ENCODE data around the gene SEPTIN11. TPM values are rescaled to one million over a fixed set of nuclear protein-coding genes. Genes with fewer than 3 reads are reported as not detected.

The SEPTIN11 gene
- total and polyA plus RNA-seq, 2 of the 4 experiments (the other 2 are of a cell fraction): 267 to 573 TPM

- Histone ChIP-seq H3K18ac (ENCODE audit: low read depth, low read length) (peak overlapping the region; percentile 93), H3K79me1 (ENCODE audit: low read depth in 1 of 2, low read length in 2 of 2) (peaks cover 15 to 62% of the 10 kb centered on the region in 2 experiments), H2BK15ac (ENCODE audit: low read depth, low read length) (peak overlapping the region; percentile 10; the same call in 2 of the 3 replicates), H3K9me3 (ENCODE audit: control insufficient read depth, insufficient read depth, low read length) (no peaks in the 10 kb centered on the region), H2BK120ac (ENCODE audit: low read depth, low read length) (peak overlapping the region; percentile 88), H3K14ac (replicated peaks; ENCODE audit: low read depth, low read length) (peak overlapping the region; percentile 88), H2AK9ac (replicated peaks; ENCODE audit: low read depth, low read length, poor library complexity) (peak overlapping the region; percentile 55), H3K27ac (ENCODE audit: insufficient read depth, low read length) (peak overlapping the region; percentile 91), H4K5ac (ENCODE audit: low read depth, low read length) (peak overlapping the region; percentile 70), H3K23ac (ENCODE audit: low read depth, low read length) (peak overlapping the region; percentile 79), H3K9me1 (ENCODE audit: insufficient read depth, low read length) (peaks cover 19% of the 10 kb centered on the region), H2AK5ac (ENCODE audit: low read depth, low read length) (peak overlapping the region; percentile 69), H4K8ac (ENCODE audit: low read depth in 2 of 2, low read length in 2 of 2) (peak overlapping the region; percentile 16 to 81), H4K20me1 (ENCODE audit: insufficient read depth, low read length) (peaks cover 39% of the 10 kb centered on the region), H4K91ac (ENCODE audit: insufficient read depth, low read depth, low read length) (peak overlapping the region; percentile 83), H3K4me1 (ENCODE audit: control insufficient read depth, insufficient read depth, low read length) (peaks cover 27% of the 10 kb centered on the region), H3K9ac (ENCODE audit: low read depth, low read length) (peak overlapping the region; percentile 63), H2BK20ac (ENCODE audit: low read depth, low read length) (peak overlapping the region; percentile 83), H3K56ac (ENCODE audit: extremely low read depth, insufficient read depth, low read length) (peak overlapping the region; percentile 77), H3K27me3 (ENCODE audit: control insufficient read depth, insufficient read depth, low read length) (no peaks in the 10 kb centered on the region), H2BK5ac (ENCODE audit: low read depth, low read length, poor library complexity, severe bottlenecking) (peak overlapping the region; percentile 93), H3K4me3 (ENCODE audit: insufficient read depth, low read depth, low read length) (no peak overlapping the region), H3K4me2 (ENCODE audit: low read depth, low read length) (peak overlapping the region; percentile 75), H3K36me3 (ENCODE audit: control insufficient read depth, insufficient read depth, low read length) (peaks cover 7% of the 10 kb centered on the region), H3K4ac (ENCODE audit: low read depth, low read length) (peak overlapping the region; percentile 84), H2AFZ (replicated peaks; ENCODE audit: low read length, poor library complexity) (no peak overlapping the region)
- ATAC-seq (ENCODE audit: low read depth) (peak; percentile 41), DNase-seq (peak; percentile 96)
- TF ChIP-seq MAFK (IDR thresholded peaks at IDR 0.05; ENCODE audit: low read depth, low read length): peak; percentile 86
- TF ChIP-seq CEBPB (IDR thresholded peaks at IDR 0.05; ENCODE audit: low read depth, low read length): peak; percentile 64
- no peak for TF ChIP-seq ELK1 (IDR thresholded peaks at IDR 0.05; ENCODE audit: borderline replicate concordance, low read depth, low read length)
- in situ Hi-C loops (cut with MboI; ENCODE audit: low sequenced_read_pairs) (no loop called here), dilution Hi-C loops (cut with HindIII; ENCODE audit: low sequenced_read_pairs, unreplicated experiment) (no loop called here), intact Hi-C loops (cut with micrococcal nuclease) (no loop called here)
- ChIA-PET POLR2A (ENCODE audit: unreplicated experiment) (no interaction called here), CTCF (no interaction called here)
- BruUV-seq (replicated peaks): no TSS peak
- WGBS, 2 experiments (ENCODE audit: extremely low coverage in 2 of 2, insufficient read length in 1 of 2): 83% methylated on average over 4 of the region's 12 CpGs; no CpG with 5 or more reads in 1 of the 2 experiments
Measured at GRCh38 chr4:76990288-76991080, 40.9 kb downstream of the SEPTIN11 start.

Data from IMR-90 (cell line).